AG09319 (cell line): Measurements from ENCODE around the gene XRCC3.

ENCODE experiments used
- DNase-seq: peaks from one replicate; pipeline ENCODE4 v3.0.0-alpha.2; 2010; ENCODE audit warnings: low read depth; ENCODE audit errors: extremely low read depth
- CTCF ChIP-seq: IDR thresholded peaks from 2 replicates; pipeline ENCODE4 v1.5.1; 2011; ENCODE audit warnings: low read depth, mild to moderate bottlenecking, inconsistent platforms, low read length, moderate library complexity

The XRCC3 gene

GRCh38 chr14:103704708-103705107, 10.5 kb downstream of the XRCC3 start:
- DNase-seq, result no peak
- TF ChIP-seq CTCF, result no peak

- no peak for DNase-seq
- TF ChIP-seq CTCF, result no peak
Observed at GRCh38 chr14:103703433-103704385, 11.5 kb downstream of the XRCC3 start.

- no peak for DNase-seq
- no peak for TF ChIP-seq CTCF
Observed at GRCh38 chr14:103702497-103703432, 12.5 kb downstream of the XRCC3 start.

- no peak for DNase-seq
- no peak for TF ChIP-seq CTCF
Observed at GRCh38 chr14:103702095-103702494, 13.2 kb downstream of the XRCC3 start.

- TF ChIP-seq CTCF, result no peak
- DNase-seq, result no peak
Observed at GRCh38 chr14:103700753-103701490, 14.3 kb downstream of the XRCC3 start.

- TF ChIP-seq CTCF, result no peak
- no peak for DNase-seq
Observed at GRCh38 chr14:103699901-103700752, 15.1 kb downstream of the XRCC3 start.
